ENCODE results near the gene CCRL2.
"Not testable (repeated sequence)": the region's sequence is repeated elsewhere in the genome, so short reads cannot be mapped to it uniquely, and the experiment has no call there.

CCRL2 gene

DNA sequence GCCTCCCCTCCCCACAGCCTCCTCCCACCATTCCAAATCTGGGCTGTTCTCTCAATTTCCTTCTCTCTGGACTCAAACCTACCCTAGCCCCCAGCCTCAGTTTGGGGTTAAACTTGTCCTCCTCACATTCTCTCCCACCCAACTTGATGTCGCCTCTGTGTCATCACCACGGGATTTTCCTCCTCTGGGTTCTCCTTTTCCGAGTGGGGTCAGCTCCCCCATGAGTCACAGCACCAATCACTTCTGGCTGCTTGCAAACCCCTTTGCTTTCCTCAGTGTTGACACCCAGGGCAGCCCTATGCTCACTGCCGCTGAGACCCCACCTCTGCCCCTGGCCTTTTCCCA is 644 bp upstream of the CCRL2 start:
- DNase-seq = no peak

DNA sequence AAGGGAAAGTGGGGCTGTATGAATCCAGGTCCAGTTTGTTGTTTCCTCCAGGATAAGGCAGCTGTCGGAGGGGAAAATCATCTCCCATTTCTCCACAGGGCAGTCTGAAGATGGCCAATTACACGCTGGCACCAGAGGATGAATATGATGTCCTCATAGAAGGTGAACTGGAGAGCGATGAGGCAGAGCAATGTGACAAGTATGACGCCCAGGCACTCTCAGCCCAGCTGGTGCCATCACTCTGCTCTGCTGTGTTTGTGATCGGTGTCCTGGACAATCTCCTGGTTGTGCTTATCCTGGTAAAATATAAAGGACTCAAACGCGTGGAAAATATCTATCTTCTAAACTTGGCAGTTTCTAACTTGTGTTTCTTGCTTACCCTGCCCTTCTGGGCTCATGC is 911 bp downstream of the CCRL2 start:
- no peak for DNase-seq

- DNase-seq = no peak
Observed at GRCh38 chr3:46408853-46409252, 1.8 kb downstream of the CCRL2 start.

- DNase-seq = no peak
Observed at GRCh38 chr3:46409739-46410489, 2.9 kb downstream of the CCRL2 start.

DNA sequence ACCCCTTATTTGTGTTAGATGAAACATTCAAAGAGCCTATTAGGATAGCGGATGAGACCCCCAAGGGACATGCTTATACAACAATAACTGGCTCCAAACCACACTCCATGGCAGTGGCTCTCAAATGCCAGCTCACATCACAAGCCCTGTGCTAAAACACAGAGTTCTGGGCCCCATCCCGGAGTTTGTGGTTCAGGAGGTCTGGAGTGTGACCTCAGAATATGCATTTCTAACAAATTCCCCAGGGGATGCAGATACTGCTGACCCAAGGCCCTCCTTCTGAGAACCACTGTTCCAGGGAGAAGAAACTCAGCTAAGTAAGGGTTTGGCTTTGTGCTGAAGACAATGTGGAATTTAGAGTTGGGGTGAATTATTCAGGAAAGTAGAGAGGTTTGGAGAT is 3.6 kb downstream of the CCRL2 start:
- no peak for DNase-seq

GRCh38 chr3:46411271-46411670 is 4.2 kb downstream of the CCRL2 start:
- DNase-seq = no peak

- DNase-seq = no peak
Observed at GRCh38 chr3:46412786-46413298, 5.8 kb downstream of the CCRL2 start.

DNA sequence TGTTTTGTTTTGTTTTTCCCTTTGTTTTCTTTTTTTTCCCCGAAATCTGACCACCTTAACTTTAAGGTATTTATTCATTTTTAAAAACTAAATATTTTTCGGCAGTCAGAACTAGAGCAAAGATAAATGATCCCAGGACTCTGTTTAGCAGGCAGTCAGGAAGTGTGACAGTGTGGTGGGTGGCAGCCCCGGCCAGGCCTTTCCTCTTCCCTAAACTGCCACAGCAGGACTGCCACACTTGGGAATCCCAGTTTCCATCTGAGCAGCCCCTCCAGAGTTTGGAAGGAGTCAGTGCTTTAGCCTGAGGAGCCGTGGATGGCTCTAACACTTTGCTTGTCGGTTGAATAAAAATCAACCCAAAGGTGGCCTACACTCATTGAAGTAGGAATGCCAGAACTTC is 6.9 kb downstream of the CCRL2 start:
- no peak for DNase-seq

DNA sequence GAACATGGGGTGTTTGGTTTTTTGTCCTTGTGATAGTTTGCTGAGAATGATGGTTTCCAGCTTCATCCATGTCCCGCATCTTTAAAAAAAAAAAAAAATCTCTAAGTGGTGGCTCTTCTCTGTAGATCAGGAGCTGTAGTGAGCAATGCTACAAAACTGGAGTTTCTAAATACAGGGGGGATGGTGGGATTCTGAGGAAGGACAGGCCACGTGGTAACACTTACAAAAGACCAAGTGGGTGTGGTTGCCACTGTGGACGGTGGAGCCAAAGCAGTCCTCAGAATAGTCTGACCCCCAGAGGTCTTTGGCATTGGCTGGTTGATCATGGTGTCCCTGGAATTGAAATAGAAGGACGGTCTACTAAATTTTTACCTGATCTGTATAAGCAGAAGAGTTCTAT is 7.7 kb downstream of the CCRL2 start:
- no peak for DNase-seq

DNA sequence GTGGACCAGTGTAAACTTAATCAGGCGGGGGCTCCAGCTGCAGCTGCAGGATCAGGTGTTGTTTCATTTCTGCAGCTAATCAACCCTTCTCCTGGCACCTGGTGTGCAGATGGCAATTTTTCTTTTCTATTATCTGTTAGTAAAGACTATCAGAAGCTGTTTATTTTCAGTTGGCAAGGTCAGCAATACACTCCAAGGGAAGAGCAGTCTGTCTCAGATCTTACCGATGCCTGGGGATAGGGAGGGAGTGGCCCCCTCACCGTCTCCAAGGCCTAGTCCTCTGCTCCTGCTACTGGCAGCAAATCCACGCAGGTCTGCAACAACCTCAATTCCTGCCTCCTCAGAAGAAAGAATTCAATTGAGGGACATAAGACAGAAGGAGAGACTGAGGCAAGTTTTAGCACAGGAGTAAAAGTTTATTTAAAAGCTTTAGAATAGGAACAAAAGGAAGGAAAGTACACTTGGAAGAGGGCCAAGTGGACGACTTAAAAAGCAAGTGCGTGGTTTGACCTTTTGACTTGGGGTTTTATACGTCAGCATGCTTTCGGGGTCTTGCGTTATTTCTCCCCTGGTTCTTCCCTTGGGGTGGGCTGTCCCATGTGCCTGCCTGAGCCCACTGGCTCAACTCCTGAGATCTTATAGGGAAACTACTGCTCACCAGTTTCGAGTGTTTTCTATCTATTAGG is 9.2 kb downstream of the CCRL2 start:
- peak; percentile 61 for DNase-seq

DNA sequence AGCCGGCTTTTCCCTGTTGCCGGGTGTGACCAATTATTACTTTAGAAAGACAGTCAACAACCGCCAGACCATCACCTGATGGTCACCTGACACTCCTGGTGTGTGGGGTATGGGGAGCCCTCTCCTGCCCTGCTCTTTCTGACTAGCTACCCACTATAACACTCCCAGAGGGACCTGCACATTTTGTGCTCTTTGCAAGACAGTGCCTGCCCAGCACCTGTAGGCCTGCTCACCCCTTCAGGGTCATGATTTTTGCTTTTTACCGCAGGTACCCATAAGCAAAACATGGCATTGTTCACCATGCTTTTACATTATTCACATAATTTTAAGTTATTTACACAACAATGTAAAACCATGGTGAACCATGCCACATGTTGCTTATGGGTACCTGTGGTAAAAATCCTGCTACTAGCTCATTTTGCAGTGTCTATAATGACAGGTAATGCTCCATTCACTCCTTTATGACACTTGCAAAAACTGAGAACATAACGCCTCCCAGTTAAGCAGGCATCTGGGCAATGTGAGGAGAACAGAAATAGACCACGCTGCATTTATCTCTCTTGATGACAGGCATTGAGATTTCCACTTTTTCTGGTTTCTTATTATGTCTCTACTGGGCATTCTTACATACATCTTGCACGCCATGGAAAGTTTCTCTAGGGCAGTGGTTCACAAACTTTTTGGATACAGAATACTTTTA is 9.9 kb downstream of the CCRL2 start:
- no peak for DNase-seq

DNA sequence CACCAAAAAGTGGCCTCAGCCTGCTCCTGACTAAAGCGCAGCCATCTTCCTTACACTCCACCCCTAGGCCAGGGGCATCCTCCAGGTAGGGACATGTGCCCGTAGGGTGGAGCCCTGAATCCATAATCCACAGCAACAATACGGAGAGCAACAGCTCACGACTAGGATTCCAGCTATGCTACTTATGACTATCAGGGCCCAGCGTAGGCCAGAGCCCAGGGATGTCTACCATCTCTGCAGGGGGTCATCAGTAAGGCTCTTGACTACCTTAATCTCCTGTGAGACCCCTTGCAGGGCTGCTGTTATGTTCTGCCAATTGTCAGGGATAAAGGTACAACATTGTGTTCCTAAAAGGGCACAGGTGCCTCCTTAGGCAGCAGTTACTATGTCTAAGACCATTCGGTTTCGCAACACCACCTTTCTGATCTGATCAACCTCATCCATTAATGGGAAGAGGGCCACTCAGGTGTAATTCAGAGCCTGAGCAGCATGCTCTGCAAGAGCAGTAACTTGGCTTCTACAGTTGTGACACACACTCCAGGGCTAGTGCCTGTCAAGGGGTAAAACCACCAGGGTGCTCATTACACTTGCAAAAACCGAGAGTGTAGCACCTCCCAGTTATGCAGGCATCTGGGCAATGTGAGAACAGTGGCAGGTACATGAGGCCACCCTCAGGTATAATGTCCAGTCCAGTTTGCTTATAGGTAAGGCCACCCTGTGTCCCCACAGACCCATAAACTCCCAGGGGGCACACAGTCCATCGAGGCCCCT is 11.0 kb downstream of the CCRL2 start:
- DNase-seq = no peak

DNA sequence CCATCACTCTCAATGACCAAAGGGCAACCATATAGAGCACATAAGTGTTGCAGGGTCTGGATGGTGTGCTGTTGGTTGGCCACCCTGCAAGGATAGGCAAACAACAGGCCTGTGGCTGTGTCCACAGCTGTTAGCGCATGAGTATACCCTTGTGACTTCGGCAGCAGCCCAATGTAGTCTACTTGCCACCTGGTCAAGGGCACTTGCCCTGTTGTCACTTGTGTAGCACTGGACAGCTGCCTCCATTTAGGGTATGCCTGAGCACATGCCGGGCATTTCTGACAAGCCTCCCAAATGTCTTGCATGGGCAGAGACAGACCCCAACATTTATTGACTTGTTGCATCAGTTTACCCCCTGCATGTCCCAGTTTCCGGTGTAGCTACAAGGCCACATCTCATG is 12.8 kb downstream of the CCRL2 start:
- DNase-seq = no peak

GRCh38 chr3:46420931-46421330 is 13.9 kb downstream of the CCRL2 start:
- DNase-seq = no peak

GRCh38 chr3:46422617-46423016 is 15.6 kb downstream of the CCRL2 start:
- no peak for DNase-seq

DNA sequence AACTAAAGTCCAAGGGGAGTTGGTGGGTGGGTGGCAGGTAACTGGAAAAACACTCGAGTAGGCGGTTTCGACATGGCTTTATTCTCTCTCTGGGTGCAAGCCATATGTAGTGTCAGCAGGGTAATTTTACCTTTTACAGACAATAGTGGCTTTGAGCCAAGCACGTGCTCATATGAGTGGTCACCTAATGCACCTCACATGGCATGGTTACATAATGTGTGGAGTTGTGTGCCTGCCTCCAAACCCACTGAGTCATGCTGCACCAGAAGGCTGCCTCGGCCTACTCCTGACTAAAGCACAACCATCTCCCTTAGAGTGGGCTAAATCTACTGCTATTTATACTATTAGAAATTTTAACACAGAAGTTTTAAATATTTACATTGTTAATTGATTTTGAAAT is 16.5 kb downstream of the CCRL2 start:
- no peak for DNase-seq

DNA sequence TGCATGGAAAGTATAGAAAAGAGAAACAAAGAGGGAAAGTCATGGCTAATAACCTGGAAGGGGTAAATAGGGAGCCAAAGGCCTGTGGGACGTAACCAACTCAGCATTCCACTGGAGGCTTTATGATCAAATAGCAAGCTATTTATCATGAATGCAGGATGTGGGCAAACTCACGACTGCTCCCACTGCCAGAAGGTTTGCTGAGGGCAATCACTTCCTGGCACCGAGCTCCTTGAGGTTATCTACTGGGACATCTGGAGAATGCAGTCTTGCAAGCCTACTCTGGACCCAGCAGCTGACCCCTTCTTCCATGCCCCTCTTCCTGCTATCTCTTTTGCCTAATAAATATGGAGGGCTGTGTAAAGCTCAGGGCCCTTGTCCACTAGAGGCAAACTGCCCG is 19.4 kb downstream of the CCRL2 start:
- not testable (repeated sequence) for DNase-seq

- not testable (repeated sequence) for DNase-seq
Observed at GRCh38 chr3:46427404-46427803, 20.3 kb downstream of the CCRL2 start.

- no peak for DNase-seq
Observed at GRCh38 chr3:46427916-46428833, 21.1 kb downstream of the CCRL2 start.

DNA sequence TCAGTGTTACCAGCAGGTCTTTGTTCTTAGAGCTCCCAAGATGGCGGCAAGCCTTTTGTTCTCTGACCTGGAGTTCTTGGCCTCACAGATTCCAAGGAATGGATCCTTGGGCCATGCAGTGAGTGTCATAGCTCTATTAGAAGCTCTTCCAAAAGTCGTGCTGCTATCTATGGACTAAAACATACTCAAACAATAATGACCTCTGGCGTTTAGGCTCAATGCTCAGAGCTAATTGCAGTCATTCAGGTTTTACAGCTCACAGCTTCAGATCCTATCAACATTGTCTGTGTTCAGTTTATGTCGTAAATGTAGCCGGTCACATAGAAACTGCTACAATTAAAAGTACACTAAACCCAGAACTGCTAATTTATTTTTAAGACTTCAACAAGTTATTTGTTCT is 22.2 kb downstream of the CCRL2 start:
- no peak for DNase-seq

GRCh38 chr3:46429671-46430070 is 22.6 kb downstream of the CCRL2 start:
- no peak for DNase-seq

DNA sequence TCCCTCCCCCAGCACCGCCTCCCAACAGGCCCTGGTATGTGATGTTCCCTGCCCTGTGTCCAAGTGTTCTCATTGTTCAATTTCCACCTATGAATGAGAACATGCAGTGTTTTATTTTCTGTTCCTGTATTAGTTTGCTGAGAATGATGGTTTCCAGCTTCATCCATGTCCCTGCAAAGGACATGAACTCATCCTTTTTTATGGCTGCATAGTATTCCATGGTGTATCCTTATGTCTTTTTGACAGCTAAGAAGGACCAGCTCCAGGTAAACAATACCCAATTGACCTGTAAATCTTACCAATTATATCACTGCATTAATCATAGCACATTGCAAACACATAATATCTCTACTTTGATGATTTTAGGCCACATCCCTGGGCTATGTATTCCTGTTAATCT is 23.8 kb downstream of the CCRL2 start:
- DNase-seq = not testable (repeated sequence)

Measured in NCI-H510A treated with DMSO at 0.1 percent for 48 hours (cell line).